NOMO-1 (cell line): ENCODE measurements around the gene CACNA1C.
"Not testable (repeated sequence)": the region's sequence is repeated elsewhere in the genome, so short reads cannot be mapped to it uniquely, and the experiment has no call there.

ENCODE experiments used
- DNase-seq, 2 experiments: peaks; one replicate each; lab custom pipeline; 2025; ENCODE audit not compliant: unreplicated experiment in 2 of 2; lab: John Stamatoyannopoulos, UW

The CACNA1C gene

GRCh38 chr12:2667716-2668440 is 615.1 kb downstream of the CACNA1C start:
- DNase-seq = no peak

DNA sequence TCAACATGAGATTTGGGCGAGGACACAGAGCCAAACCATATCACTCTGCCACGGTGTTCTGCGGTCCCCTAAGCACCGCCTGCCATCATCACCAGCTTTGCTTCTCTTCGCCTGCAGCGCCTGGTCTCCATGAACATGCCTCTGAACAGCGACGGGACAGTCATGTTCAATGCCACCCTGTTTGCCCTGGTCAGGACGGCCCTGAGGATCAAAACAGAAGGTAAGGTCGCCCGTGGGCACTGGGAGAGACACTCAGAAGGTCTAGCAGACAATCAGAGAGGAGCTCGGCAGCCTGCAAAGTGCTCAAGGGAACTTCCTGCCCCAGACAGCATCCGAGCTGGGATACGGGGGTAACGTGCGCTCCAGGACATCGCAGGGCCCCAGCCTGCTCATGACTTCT is 616.0 kb downstream of the CACNA1C start:
- DNase-seq = no peak

DNA sequence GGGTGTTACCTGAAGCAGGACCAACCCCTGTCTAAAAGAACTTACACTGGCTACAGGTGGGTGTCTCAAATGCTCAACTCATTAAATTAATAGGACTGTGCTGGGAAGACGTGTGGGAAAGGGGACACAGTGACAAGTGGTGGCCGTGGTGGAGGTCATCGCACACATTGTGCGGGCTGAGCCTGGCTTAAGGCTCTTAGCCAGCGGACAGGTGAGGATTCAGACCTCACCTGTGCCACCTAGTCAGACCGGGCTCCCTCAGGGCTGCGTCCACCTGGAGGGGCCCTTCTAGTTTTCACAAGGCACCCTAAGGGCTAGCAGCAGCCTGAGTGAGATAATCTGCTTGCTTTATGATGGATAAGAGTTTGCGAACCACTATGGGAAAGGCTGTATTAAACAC is 616.8 kb downstream of the CACNA1C start:
- DNase-seq = no peak

DNA sequence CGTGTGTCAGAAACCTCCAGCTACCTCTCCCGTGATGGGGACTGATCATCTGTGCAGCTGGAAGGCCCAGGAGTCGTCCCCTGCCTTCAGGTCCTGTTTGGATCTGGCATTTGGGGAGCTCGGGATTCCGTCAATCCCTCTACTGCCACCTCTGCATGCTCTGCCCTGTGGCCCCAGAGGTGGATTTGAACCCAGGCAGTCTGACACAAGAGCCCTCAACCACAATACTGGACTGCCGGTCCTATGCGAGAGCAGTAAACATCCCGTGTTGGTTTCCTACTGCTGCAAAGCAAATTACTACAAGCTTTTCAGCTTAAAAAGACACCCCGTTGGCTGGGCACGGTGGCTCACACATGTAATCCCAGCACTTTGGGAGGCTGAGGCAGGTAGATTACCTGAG is 620.1 kb downstream of the CACNA1C start:
- no peak for DNase-seq

- DNase-seq = no peak
These were observed 621.4 kb downstream of the CACNA1C start for GRCh38 chr12:2673966-2674810.

GRCh38 chr12:2675776-2676175 is 623.0 kb downstream of the CACNA1C start:
- no peak for DNase-seq

DNA sequence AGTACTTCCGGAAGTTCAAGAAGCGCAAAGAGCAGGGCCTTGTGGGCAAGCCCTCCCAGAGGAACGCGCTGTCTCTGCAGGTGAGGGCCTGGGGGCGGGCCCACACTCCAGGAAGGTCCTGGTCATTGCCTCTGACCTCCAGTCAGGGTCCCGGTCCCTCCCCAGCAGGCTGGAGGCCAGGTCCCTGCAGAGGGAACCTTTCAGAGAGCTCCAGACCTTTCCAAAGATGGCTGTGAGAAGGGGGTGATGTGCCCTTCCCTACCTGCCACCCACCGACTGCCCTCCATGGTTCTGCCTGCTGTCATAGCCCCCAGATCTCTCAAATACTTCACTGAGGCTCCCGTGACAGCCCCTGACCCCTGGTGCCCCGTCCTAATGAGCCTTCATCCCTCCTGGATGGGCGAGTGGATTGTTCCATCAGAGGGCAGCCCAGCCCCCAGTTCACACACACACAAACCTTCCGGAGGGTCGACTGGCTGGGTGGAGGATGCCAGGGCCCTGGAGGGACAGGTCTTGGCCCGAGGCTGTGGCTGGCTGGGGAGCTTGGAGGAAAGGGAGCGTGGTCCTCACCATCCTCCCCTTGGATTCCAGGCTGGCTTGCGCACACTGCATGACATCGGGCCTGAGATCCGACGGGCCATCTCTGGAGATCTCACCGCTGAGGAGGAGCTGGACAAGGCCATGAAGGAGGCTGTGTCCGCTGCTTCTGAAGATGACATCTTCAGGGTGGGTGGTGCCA is 624.5 kb downstream of the CACNA1C start:
- DNase-seq = no peak

DNA sequence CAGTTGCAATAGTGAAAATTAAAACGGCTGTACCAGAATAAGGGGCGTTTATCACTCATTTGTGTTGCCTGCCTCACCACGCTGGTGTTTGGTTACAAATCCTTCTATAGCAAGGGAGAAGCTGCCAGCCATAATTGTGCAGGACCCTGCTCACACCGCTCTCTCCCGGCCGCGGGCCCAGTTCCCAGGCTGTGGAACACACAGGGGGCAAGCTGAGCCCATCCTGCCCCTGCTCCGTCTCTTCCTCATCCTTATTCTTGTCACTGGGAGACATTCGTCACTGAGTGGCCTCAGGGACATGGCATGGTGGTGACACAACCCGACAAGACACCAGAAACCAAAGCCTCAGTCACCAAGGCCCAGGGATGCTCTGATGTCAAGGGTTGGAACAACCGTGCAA is 625.6 kb downstream of the CACNA1C start:
- DNase-seq = no peak

DNA sequence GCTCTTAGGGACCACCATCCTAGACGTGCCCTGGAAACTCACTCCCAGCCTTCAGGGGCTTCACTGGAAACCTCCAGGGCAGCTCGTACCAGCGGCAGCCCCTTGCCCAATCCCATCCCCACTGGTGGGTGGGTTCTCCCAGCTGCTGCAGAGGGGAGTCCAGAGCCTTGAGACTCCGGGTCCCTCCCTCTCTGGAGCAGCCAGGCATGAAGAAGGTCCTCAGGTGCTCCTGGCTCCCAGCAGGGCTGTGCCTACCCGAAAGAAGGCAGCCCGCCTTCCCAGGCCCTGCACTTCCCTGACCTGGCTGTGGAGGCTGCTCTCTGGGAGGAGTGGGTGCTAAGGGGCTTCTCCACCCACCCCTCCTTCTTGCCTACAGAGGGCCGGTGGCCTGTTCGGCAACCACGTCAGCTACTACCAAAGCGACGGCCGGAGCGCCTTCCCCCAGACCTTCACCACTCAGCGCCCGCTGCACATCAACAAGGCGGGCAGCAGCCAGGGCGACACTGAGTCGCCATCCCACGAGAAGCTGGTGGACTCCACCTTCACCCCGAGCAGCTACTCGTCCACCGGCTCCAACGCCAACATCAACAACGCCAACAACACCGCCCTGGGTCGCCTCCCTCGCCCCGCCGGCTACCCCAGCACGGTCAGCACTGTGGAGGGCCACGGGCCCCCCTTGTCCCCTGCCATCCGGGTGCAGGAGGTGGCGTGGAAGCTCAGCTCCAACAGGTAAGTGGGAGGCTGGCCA is 626.5 kb downstream of the CACNA1C start:
- DNase-seq = no peak

DNA sequence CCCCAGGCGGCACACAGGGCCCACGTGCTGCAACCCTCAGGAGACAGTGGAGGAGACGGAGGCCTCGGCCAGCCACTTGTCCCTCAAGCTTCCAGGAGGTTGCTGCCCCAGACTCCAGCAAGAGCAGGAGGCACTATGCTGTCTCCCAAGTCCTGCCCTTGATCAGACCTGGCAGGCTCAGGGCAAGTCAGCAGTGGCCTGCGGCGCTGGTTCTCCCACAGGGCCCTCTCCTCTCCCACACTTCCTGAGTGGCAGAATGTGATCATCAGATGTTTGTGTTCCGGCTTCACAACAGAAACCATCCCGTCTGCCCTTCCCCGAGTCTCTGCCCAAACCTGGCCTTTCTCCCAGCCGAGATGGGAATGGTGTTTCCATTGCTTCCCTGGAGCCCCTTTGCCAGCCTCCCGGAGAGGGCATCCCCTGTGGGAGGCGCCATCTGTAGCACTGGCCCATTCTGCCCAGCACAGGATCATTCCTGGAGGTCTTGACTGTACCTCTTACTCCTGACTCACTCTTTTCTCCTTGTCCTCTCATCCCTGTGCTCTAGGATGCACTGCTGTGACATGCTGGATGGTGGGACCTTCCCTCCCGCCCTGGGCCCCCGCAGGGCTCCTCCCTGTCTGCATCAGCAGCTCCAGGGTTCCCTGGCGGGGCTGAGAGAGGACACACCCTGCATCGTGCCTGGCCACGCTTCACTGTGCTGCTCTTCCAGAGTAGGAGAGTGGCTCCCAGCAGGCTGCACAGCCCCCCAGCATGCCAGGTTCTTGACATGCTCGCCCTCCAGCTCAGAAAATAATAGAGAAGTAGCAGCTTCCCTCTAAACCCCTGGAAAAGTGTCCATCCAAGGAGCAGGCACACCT is 627.3 kb downstream of the CACNA1C start:
- DNase-seq = no peak

DNA sequence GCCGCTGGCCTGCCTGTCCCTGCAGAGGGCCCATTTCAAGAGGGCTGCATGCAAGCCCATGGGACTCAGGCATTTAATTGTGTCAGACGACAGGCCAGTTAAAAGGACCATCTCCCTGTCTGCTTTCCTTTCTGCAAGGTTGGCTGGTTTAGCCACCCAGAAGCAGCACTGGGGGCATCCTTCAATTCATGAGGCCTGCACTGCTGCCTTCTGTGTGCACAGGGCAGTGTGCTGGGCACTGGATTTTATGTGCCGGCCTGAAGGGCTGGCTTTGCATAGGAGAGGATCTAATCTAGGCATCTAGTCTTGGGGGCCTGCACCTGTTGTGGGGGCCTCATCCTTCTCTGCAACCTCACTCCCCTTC is 627.9 kb downstream of the CACNA1C start:
- no peak for DNase-seq

GRCh38 chr12:2681450-2682205 is 628.8 kb downstream of the CACNA1C start:
- no peak for DNase-seq

DNA sequence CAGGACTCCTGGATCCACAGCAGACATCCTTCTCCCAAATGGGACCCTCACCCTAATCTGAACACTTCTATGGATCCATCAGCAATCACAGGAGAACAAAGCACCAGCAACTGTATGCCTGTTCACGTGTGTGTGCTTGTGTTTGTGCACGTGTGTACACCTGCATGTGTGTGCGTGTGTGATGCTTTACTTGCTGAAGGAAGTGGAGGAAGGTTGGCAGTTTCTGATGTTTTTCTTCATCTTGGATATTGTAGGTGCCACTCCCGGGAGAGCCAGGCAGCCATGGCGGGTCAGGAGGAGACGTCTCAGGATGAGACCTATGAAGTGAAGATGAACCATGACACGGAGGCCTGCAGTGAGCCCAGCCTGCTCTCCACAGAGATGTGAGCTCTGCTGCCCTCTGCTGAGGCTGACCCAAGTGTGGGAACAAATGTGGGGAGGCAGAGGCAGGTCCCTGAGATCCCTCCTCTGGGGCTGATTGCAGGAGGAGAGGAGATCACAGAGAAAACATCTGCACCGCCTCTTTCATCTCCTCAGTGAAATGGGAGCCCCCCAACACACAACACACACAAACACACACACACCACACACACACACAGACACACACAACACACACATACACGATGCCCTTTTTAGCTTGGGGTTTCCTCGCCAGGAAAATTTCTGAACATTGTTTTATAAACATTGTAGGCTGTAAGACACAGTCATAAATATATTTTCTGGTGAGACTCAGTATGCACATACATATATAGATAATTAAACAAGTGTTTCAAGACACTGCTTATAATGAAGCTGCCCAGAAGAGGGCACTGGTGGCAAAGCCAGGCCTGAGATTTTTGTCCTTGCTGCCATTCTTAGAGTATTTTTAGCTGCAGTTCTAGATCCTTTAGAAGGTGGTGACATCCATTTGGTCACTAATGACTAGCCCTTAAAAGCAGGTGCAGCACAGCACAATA is 629.8 kb downstream of the CACNA1C start:
- peak; percentile 40 to 70 for DNase-seq

DNA sequence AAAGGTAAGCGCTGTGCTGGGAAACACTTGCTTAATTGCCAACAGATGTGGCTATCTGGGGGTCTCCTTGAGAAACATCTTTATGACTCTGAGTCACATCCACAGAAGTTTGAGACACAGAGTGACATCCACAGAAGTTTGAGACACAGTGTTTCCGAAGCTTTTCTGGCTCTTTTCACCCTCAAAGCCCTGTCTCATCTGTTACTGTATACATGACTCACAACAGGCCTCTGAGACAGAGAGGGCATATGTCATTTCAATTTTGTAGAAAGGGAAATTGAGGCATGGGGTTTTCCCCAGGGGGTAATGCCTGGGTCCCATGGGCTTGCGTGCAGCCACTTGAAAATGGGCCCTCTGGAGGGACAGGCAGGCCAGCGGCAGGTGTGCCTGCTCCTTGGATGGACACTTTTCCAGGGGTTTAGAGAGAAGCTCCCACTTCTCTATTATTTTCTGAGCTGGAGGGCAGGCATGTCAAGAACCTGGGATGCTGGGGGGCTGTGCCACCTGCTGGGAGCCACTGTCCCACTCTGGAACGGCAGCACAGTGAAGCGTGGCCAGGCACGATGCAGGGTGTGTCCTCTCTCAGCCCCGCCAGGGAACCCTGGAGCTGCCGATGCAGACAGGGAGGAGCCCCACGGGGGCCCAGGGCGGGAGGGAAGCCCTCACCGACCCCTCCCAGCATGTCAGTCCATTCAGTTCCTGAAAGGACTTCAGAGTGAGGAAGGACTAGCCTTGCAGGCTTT is 630.7 kb downstream of the CACNA1C start:
- DNase-seq = no peak

DNA sequence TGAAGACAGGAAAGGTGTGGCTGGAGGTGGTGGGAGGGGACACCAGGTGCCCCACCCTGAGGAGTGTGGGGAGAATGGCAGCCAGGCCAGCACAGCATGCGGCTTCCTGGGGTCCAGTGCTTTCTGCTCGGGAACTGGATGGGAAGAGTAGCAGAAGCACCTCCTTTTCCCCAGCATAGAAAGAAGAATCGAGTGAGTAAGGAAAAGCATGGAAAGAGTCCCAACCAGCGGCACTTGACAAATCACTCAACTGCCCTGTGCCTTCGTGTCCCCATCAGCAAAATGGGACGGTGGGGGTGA is 631.2 kb downstream of the CACNA1C start:
- not testable (repeated sequence) for DNase-seq

DNA sequence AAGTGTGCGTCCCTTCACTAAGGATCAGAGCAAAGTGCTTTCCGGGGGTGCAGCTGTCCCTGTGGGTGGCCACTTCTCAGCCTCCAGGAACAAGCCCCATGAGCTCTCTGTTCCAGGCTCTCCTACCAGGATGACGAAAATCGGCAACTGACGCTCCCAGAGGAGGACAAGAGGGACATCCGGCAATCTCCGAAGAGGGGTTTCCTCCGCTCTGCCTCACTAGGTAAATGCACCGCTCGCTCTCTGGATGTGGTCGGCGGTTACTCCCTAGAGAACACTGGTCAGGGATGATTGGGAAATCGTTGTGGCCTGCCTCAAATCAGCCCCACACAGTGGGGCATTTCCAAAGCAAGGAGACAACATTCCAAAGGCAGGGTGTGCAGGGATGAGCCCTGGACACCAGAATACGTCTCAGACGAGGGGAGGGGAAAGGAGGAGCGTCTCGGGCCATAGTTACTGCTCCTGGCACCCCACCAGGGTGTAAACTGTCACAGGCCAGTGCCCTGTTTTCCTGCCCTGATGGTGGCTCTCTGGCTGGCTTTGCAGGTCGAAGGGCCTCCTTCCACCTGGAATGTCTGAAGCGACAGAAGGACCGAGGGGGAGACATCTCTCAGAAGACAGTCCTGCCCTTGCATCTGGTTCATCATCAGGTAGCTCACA is 633.0 kb downstream of the CACNA1C start:
- not testable (repeated sequence) for DNase-seq

GRCh38 chr12:2686280-2686646 is 633.5 kb downstream of the CACNA1C start:
- no peak for DNase-seq
